GM21528 (cell line): ENCODE measurements around the gene SKAP1.

ENCODE experiments used
- ATAC-seq: cut with Tn5 transposase; IDR thresholded peaks from one replicate; pipeline ENCODE4 v1.9.1; 2021; ENCODE audit warnings: mild to moderate bottlenecking, moderate library complexity; ENCODE audit not compliant: unreplicated experiment, low FRiP score

Gene SKAP1

GRCh38 chr17:48095611-48096010, 334.4 kb downstream of the SKAP1 start:
- no peak for ATAC-seq

DNA sequence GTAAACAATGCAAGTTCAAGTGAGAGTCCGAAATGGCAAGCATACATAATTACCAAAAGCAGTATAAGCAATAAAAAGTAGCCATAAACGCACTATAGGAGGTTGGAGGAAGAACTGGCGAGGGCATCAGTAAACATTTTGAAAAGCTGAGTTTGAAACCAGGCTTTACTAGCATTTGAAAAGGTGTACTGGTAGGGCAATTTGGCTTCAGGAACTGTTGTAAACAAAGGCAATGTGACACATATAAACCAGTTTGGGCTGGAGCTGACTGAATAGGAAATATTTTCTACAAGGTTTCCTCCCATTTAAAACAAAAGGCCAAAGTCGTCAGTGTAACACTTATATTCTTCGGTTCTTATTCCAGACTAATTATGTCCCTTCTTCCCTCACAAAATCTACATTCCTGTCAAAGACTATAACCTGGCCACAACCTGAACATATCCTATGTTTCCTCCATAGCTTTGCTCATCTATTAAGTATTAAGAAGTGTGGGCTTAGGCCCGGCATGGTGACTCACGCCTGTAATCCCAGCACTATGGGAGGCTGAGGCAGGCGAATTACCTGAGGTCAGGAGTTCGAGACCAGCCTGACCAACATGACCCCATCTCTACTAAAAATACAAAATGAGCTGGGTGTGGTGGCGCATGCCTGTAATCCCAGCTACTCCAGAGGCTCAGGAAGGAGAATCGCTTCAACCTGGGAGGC, 336.5 kb downstream of the SKAP1 start:
- no peak for ATAC-seq

GRCh38 chr17:48084932-48085331, 345.1 kb downstream of the SKAP1 start:
- ATAC-seq = no peak
